NCI-H128 (cell line): ENCODE results near the gene GMEB1.
"Not testable (repeated sequence)": the region's sequence is repeated elsewhere in the genome, so short reads cannot be mapped to it uniquely, and the experiment has no call there.

Experiments
- DNase-seq: peaks from one replicate; lab custom pipeline; 2025; ENCODE audit not compliant: unreplicated experiment; lab: John Stamatoyannopoulos, UW

Gene GMEB1

GRCh38 chr1:28668191-28668955 is at the start of gene GMEB1:
Gene GMEB1, plus strand, starts transcription at chr1:28668784. Its CDS starts 14,829 bp downstream, at chr1:28683613.
- DNase-seq = peak; percentile 82

GRCh38 chr1:28631713-28632112 is 36.9 kb upstream of the GMEB1 start:
- DNase-seq = no peak

- no peak for DNase-seq
These were observed 36.0 kb upstream of the GMEB1 start for GRCh38 chr1:28632560-28632959.

GRCh38 chr1:28640766-28641165 is 27.8 kb upstream of the GMEB1 start:
- no peak for DNase-seq

GRCh38 chr1:28642056-28642846 is 26.3 kb upstream of the GMEB1 start:
- no peak for DNase-seq

- peak; percentile 95 for DNase-seq
These were observed 25.5 kb upstream of the GMEB1 start, which contains the start of gene TAF12 for GRCh38 chr1:28642847-28643635. Gene TAF12, minus strand, starts transcription at chr1:28643067. Its CDS starts 20,986 bp downstream, at chr1:28622081.

GRCh38 chr1:28644494-28644893 is 24.1 kb upstream of the GMEB1 start:
- no peak for DNase-seq

GRCh38 chr1:28645406-28645805 is 23.2 kb upstream of the GMEB1 start:
- not testable (repeated sequence) for DNase-seq

- no peak for DNase-seq
These were observed 22.5 kb upstream of the GMEB1 start for GRCh38 chr1:28646040-28646439.

GRCh38 chr1:28648008-28648473 is 20.5 kb upstream of the GMEB1 start:
- peak; percentile 99 for DNase-seq

- peak; percentile 99 for DNase-seq
These were observed 19.9 kb upstream of the GMEB1 start, which contains the start of gene RNU11 for GRCh38 chr1:28648474-28649198. Gene RNU11, plus strand, starts transcription at chr1:28648600.

- DNase-seq = not testable (repeated sequence)
These were observed 15.5 kb upstream of the GMEB1 start for GRCh38 chr1:28653063-28653462.

GRCh38 chr1:28653870-28654269 is 14.7 kb upstream of the GMEB1 start:
- DNase-seq = not testable (repeated sequence)

- DNase-seq = not testable (repeated sequence)
These were observed 12.9 kb upstream of the GMEB1 start for GRCh38 chr1:28655448-28656311.

- no peak for DNase-seq
These were observed 12.2 kb upstream of the GMEB1 start for GRCh38 chr1:28656335-28656734.

GRCh38 chr1:28663871-28664470 is 4.6 kb upstream of the GMEB1 start:
- DNase-seq = no peak

GRCh38 chr1:28666806-28667205 is 1.8 kb upstream of the GMEB1 start:
- no peak for DNase-seq

GRCh38 chr1:28668956-28669723 is 556 bp downstream of the GMEB1 start:
- no peak for DNase-seq
